Activated naive CD8-positive, alpha-beta T cell treated with anti-CD3 and anti-CD28 coated beads for 36 hours (primary cell): ENCODE measurements around the gene SLC39A8. TPM values are rescaled to one million over a fixed set of nuclear protein-coding genes. Genes with fewer than 3 reads are reported as not detected.

Experiments used
- total RNA-seq, 2 experiments: library from RNA; stranded (reverse); gene quantifications; one replicate each; pipeline ENCODE4 v1.2.3, GENCODE V29; 2021

SLC39A8 gene
- total RNA-seq, 2 experiments from 2014 or later, result 53.6 to 55.8 TPM

Other genes starting within 250 kb of the SLC39A8 start
- gene NFKB1, start 155.9 kb upstream of the SLC39A8 start, total RNA-seq, result 100 to 1,000 TPM; 250 to 259 TPM